ENCODE measurements around the gene LIPC. TPM values are rescaled to one million over a fixed set of nuclear protein-coding genes. Genes with fewer than 3 reads are reported as not detected.

LIPC gene
- total and polyA plus RNA-seq, 3 donors from 2014 or later: 0.12 to 0.37 TPM; not detected in 1

- Histone ChIP-seq H3K27me3 (no peaks in the 10 kb centered on the region), H3K4me3 (no peak overlapping the region), H3K27ac (no peak overlapping the region), H3K36me3 (ENCODE audit: low read depth, missing control alignments) (no peaks in the 10 kb centered on the region), H3K4me1 (no peaks in the 10 kb centered on the region), H3K9me3 (no peaks in the 10 kb centered on the region)
- no peak for TF ChIP-seq POLR2A (IDR thresholded peaks at IDR 0.05)
- TF ChIP-seq CTCF (IDR thresholded peaks at IDR 0.05): no peak
- DNase-seq: no peak
- intact Hi-C loops (cut with DNase I; ENCODE audit: low total_unique reads): no loop called here
- 84 to 85% methylated on average over 4 of the region's 4 CpGs for WGBS, 2 donors
These were observed 81.2 kb downstream of the LIPC start for GRCh38 chr15:58513008-58513407.

- Histone ChIP-seq H3K27me3 (no peaks in the 10 kb centered on the region), H3K4me3 (no peak overlapping the region), H3K27ac (no peak overlapping the region), H3K36me3 (ENCODE audit: low read depth, missing control alignments) (no peaks in the 10 kb centered on the region), H3K4me1 (no peaks in the 10 kb centered on the region), H3K9me3 (no peaks in the 10 kb centered on the region)
- 87 to 89% methylated on average over 9 to 10 of the region's 10 CpGs for WGBS, 2 donors
- intact Hi-C loops (cut with DNase I; ENCODE audit: low total_unique reads): no loop called here
- TF ChIP-seq CTCF (IDR thresholded peaks at IDR 0.05) (no peak), POLR2A (IDR thresholded peaks at IDR 0.05) (no peak)
- DNase-seq: no peak
These were observed 82.0 kb downstream of the LIPC start for GRCh38 chr15:58513726-58514336.

GRCh38 chr15:58515807-58516206 is 84.0 kb downstream of the LIPC start:
- TF ChIP-seq CTCF (IDR thresholded peaks at IDR 0.05): no peak
- no peak for TF ChIP-seq POLR2A (IDR thresholded peaks at IDR 0.05)
- no peak for DNase-seq
- 83 to 86% methylated on average over 8 of the region's 8 CpGs for WGBS, 2 donors
- Histone ChIP-seq H3K4me1 (no peaks in the 10 kb centered on the region), H3K27me3 (no peaks in the 10 kb centered on the region), H3K36me3 (ENCODE audit: low read depth, missing control alignments) (no peaks in the 10 kb centered on the region), H3K9me3 (no peaks in the 10 kb centered on the region), H3K27ac (no peak overlapping the region), H3K4me3 (no peak overlapping the region)
- intact Hi-C loops (cut with DNase I; ENCODE audit: low total_unique reads): no loop called here

GRCh38 chr15:58517252-58517681 is 85.5 kb downstream of the LIPC start:
- DNase-seq: no peak
- Histone ChIP-seq H3K9me3 (no peaks in the 10 kb centered on the region), H3K36me3 (ENCODE audit: low read depth, missing control alignments) (no peaks in the 10 kb centered on the region), H3K27ac (no peak overlapping the region), H3K4me1 (no peaks in the 10 kb centered on the region), H3K27me3 (no peaks in the 10 kb centered on the region), H3K4me3 (no peak overlapping the region)
- intact Hi-C loops (cut with DNase I; ENCODE audit: low total_unique reads): no loop called here
- 91 to 94% methylated on average over 3 of the region's 3 CpGs for WGBS, 2 donors
- TF ChIP-seq CTCF (IDR thresholded peaks at IDR 0.05): no peak
- no peak for TF ChIP-seq POLR2A (IDR thresholded peaks at IDR 0.05)

Measured in testis (tissue), 3 donors.